Measurements from ENCODE around the gene CKAP5. TPM values are rescaled to one million over a fixed set of nuclear protein-coding genes. Genes with fewer than 3 reads are reported as not detected.

The CKAP5 gene
- total RNA-seq, 4 donors from 2014 or later = 18.2 to 36.9 (median 29.7) TPM

- TF ChIP-seq CTCF (IDR thresholded peaks at IDR 0.05) (no peak), POLR2A (IDR thresholded peaks at IDR 0.05) (no peak)
- intact Hi-C loops (cut with DNase I) = no loop called here
- Histone ChIP-seq H3K36me3 (no peaks in the 10 kb centered on the region), H3K27ac (no peak overlapping the region), H3K4me1 (peaks cover 4 to 15% (median 7%) of the 10 kb centered on the region in 3 donors), H3K9me3 (no peaks in the 10 kb centered on the region), H3K27me3 (no peaks in the 10 kb centered on the region), H3K4me3 (no peak overlapping the region)
- no peak for DNase-seq
- WGBS, 2 donors = 76 to 86% methylated on average over 1 of the region's 1 CpG
These were observed 3.6 kb upstream of the CKAP5 start for GRCh38 chr11:46849631-46850030.

DNA sequence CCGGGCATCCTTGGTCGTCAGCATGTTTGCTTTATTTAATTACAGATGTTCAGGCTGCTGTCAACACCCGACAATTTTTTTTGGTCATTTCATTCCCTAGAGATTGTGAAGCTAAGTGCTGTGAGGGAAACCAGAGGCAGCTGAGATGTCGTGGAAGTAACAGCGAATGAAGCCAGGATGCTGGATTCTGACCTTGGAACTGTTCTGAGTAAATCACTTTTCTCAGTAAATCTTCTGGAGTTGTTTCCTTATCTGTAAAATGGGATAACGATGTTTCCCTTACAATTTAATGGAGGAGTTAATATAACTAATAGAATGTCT lies 390 bp upstream of the CKAP5 start:
- intact Hi-C loops (cut with DNase I) = no loop called here
- WGBS, 2 donors = 10 to 14% methylated on average over 4 to 6 of the region's 6 CpGs
- H3K4me3 ChIP-seq = peak overlapping the region; percentile 89 to 99 (median 97)
- no peak for DNase-seq
- H3K9me3 ChIP-seq = no peaks in the 10 kb centered on the region
- H3K4me1 ChIP-seq = peaks cover 8 to 34% (median 14%) of the 10 kb centered on the region in 3 donors
- H3K36me3 ChIP-seq = peaks cover 0 to 3% (median 0%) of the 10 kb centered on the region in 3 donors
- H3K27ac ChIP-seq = peak overlapping the region in 3 of 4 donors; percentile 89 to 96 (median 92)
- no peaks in the 10 kb centered on the region for H3K27me3 ChIP-seq
- TF ChIP-seq CTCF (IDR thresholded peaks at IDR 0.05) = no peak
- no peak for TF ChIP-seq POLR2A (IDR thresholded peaks at IDR 0.05)

- Histone ChIP-seq H3K9me3 (no peaks in the 10 kb centered on the region), H3K27me3 (no peaks in the 10 kb centered on the region), H3K36me3 (peaks cover 0 to 9% (median 0%) of the 10 kb centered on the region in 3 donors), H3K27ac (peak overlapping the region; percentile 89 to 96 (median 93)), H3K4me1 (peaks cover 8 to 34% (median 14%) of the 10 kb centered on the region in 3 donors), H3K4me3 (peak overlapping the region; percentile 89 to 99 (median 97))
- intact Hi-C loops (cut with DNase I) = no loop called here
- WGBS, 2 donors = 0% methylated on average over 4 of the region's 12 CpGs
- DNase-seq = no peak
- TF ChIP-seq POLR2A (IDR thresholded peaks at IDR 0.05) (no peak), CTCF (IDR thresholded peaks at IDR 0.05) (no peak)
These were observed 690 bp downstream of the CKAP5 start for GRCh38 chr11:46845440-46845739.

DNA sequence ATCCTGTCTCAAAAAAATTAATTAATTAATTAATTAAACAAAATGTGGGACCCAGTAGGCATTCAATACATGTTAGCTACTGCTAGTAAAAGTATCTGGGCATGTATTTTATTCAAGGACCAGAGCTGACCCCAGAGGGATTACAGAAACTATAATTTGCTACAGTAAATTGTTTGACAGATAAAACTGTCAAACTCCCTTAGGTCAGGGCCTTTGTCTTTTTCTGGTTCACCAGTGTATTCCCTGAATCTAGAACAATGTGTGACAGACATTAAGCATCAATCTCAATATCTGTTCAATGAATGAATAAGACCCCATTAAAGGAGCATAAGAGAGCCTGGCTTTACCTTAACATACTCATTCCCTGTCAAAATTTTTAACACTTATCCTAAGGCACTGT lies 6.0 kb downstream of the CKAP5 start:
- Histone ChIP-seq H3K9me3 (no peaks in the 10 kb centered on the region), H3K4me1 (peaks cover 8 to 29% (median 12%) of the 10 kb centered on the region in 3 donors), H3K4me3 (no peak overlapping the region), H3K27me3 (no peaks in the 10 kb centered on the region), H3K27ac (no peak overlapping the region), H3K36me3 (peaks cover 0 to 9% (median 0%) of the 10 kb centered on the region in 3 donors)
- DNase-seq = no peak
- TF ChIP-seq POLR2A (IDR thresholded peaks at IDR 0.05) (no peak), CTCF (IDR thresholded peaks at IDR 0.05) (no peak)
- intact Hi-C loops (cut with DNase I) = no loop called here

DNA sequence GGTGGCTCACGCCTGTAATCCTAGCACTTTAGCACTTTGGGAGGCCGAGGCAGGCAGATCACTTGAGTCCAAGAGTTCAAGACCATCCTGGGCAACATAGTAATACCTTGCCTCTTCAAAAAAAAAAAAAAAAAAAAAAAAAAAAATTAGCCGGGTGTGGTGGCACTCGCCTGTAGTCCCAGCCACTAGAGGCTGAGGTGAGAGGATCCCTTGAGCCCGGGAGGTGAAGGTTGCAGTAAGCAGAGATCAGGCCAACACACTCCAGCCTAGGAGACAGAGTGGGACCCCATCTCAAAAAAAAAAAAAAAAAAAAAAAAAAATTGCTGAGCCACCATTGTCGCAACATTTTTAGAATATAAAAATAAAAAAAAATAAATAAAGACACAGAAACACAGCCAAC lies 7.6 kb downstream of the CKAP5 start:
- H3K9me3 ChIP-seq = no peaks in the 10 kb centered on the region
- peaks cover 0 to 9% (median 0%) of the 10 kb centered on the region in 3 donors for H3K36me3 ChIP-seq
- H3K27ac ChIP-seq = no peak overlapping the region
- H3K4me1 ChIP-seq = peaks cover 0 to 13% (median 0%) of the 10 kb centered on the region in 3 donors
- intact Hi-C loops (cut with DNase I) = no loop called here
- no peaks in the 10 kb centered on the region for H3K27me3 ChIP-seq
- H3K4me3 ChIP-seq = no peak overlapping the region
- DNase-seq = no peak
- no peak for TF ChIP-seq POLR2A (IDR thresholded peaks at IDR 0.05)
- no peak for TF ChIP-seq CTCF (IDR thresholded peaks at IDR 0.05)
- WGBS, 2 donors = 89 to 94% methylated on average over 6 of the region's 6 CpGs
